ENCODE results near the gene DRAM2. TPM values are rescaled to one million over a fixed set of nuclear protein-coding genes. Genes with fewer than 3 reads are reported as not detected.
"Not testable (repeated sequence)": the region's sequence is repeated elsewhere in the genome, so short reads cannot be mapped to it uniquely, and the experiment has no call there.

The DRAM2 gene
- total RNA-seq, 1 donor from 2014 or later = 52.3 TPM

- DNase-seq (ENCODE audit: low spot score) = no peak
Observed at GRCh38 chr1:111082421-111083203, 57.3 kb downstream of the DRAM2 start.

DNA sequence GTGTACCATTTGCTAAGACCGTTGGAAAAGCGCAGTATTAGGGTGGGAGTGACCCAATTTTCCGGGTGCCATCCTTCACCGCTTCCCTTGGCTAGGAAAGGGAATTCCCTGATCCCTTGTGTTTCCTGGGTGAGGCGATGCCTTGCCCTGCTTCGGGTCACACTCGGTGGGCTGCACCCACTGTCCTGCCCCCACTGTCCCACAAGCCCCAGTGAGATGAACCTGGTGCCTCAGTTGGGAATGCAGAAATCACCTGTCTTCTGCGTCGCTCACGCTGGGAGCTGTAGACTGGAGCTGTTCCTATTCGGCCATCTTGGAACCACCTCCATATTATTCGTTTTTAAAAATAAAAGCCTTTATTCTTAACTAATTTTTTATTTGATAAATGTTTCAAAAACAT lies 60.6 kb downstream of the DRAM2 start:
- not testable (repeated sequence) for DNase-seq (ENCODE audit: low spot score)

DNA sequence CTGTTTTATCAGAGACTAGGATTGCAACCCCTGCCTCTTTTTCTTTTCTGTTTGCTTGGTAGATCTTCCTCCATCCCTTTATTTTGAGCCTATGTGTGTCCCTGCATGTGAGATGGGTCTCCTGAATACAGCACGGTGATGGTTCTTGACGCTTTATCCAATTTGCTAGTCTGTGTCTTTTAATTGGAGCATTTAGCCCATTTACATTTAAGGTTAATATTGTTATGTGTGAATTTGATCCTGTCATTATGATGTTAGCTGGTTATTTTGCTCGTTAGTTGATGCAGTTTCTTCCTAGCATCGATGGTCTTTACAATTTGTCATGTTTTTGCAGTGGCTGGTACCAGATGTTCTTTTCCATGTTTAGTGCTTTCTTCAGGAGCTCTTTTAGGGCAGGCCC lies 62.6 kb downstream of the DRAM2 start:
- not testable (repeated sequence) for DNase-seq (ENCODE audit: low spot score)

Other genes starting within 250 kb of the DRAM2 start
- 15.0 TPM for gene LRIF1, start 176.2 kb downstream of the DRAM2 start, total RNA-seq
- 43.3 TPM for gene CEPT1, start 130 bp upstream of the DRAM2 start, total RNA-seq
- gene DENND2D, start 60.6 kb upstream of the DRAM2 start, total RNA-seq = 134 TPM
- gene CHI3L2, start 87.6 kb upstream of the DRAM2 start, total RNA-seq = 4.6 TPM
- not detected for gene CHIA, start 150.8 kb upstream of the DRAM2 start, total RNA-seq

Data from ureter (tissue), 1 donor.